ENCODE measurements around the gene TOX2. TPM values are rescaled to one million over a fixed set of nuclear protein-coding genes. Genes with fewer than 3 reads are reported as not detected.

TOX2 gene
- total and polyA plus RNA-seq, 9 donors = 0.44 to 5.7 (median 2.2) TPM

GRCh38 chr20:44029848-44030230 is 115.2 kb downstream of the TOX2 start:
- 69% methylated on average over 4 of the region's 4 CpGs for WGBS (ENCODE audit: insufficient coverage)
- H3K4me1 ChIP-seq (ENCODE audit: control insufficient read depth, insufficient read depth, low read length) = peaks cover 10% of the 10 kb centered on the region
- H3K4me3 ChIP-seq (ENCODE audit: low read length) = no peak overlapping the region
- DNase-seq = no peak
- no peaks in the 10 kb centered on the region for H3K36me3 ChIP-seq (ENCODE audit: control insufficient read depth, insufficient read depth, low read length)
- peaks cover 2% of the 10 kb centered on the region for H3K9me3 ChIP-seq (replicated peaks; ENCODE audit: control insufficient read depth, low read depth, low read length)
- H3K27me3 ChIP-seq (ENCODE audit: control insufficient read depth, insufficient read depth, low read length) = peaks cover 15% of the 10 kb centered on the region
- no peak overlapping the region for H3K27ac ChIP-seq (ENCODE audit: low read length)

GRCh38 chr20:44030394-44030793 is 115.7 kb downstream of the TOX2 start:
- H3K4me3 ChIP-seq (ENCODE audit: low read length) = no peak overlapping the region
- WGBS (ENCODE audit: insufficient coverage) = no CpG with 5 or more reads among the region's 2 CpGs
- peaks cover 2% of the 10 kb centered on the region for H3K9me3 ChIP-seq (replicated peaks; ENCODE audit: control insufficient read depth, low read depth, low read length)
- H3K36me3 ChIP-seq (ENCODE audit: control insufficient read depth, insufficient read depth, low read length) = no peaks in the 10 kb centered on the region
- no peak overlapping the region for H3K27ac ChIP-seq (ENCODE audit: low read length)
- peaks cover 12% of the 10 kb centered on the region for H3K27me3 ChIP-seq (ENCODE audit: control insufficient read depth, insufficient read depth, low read length)
- H3K4me1 ChIP-seq (ENCODE audit: control insufficient read depth, insufficient read depth, low read length) = peaks cover 10% of the 10 kb centered on the region
- no peak for DNase-seq

- WGBS (ENCODE audit: insufficient coverage) = 91% methylated on average over 14 of the region's 14 CpGs
- Histone ChIP-seq H3K4me1 (ENCODE audit: control insufficient read depth, insufficient read depth, low read length) (peaks cover 10% of the 10 kb centered on the region), H3K4me3 (ENCODE audit: low read length) (no peak overlapping the region), H3K27me3 (ENCODE audit: control insufficient read depth, insufficient read depth, low read length) (peaks cover 12% of the 10 kb centered on the region), H3K9me3 (replicated peaks; ENCODE audit: control insufficient read depth, low read depth, low read length) (peaks cover 2% of the 10 kb centered on the region), H3K27ac (ENCODE audit: low read length) (no peak overlapping the region), H3K36me3 (ENCODE audit: control insufficient read depth, insufficient read depth, low read length) (no peaks in the 10 kb centered on the region)
- no peak for DNase-seq
Observed at GRCh38 chr20:44031001-44031574, 116.4 kb downstream of the TOX2 start.

GRCh38 chr20:44031781-44032582 is 117.3 kb downstream of the TOX2 start:
- H3K4me3 ChIP-seq (ENCODE audit: low read length) = no peak overlapping the region
- H3K27me3 ChIP-seq (ENCODE audit: control insufficient read depth, insufficient read depth, low read length) = peaks cover 12% of the 10 kb centered on the region
- no peak overlapping the region for H3K27ac ChIP-seq (ENCODE audit: low read length)
- H3K4me1 ChIP-seq (ENCODE audit: control insufficient read depth, insufficient read depth, low read length) = peaks cover 10% of the 10 kb centered on the region
- peaks cover 2% of the 10 kb centered on the region for H3K9me3 ChIP-seq (replicated peaks; ENCODE audit: control insufficient read depth, low read depth, low read length)
- H3K36me3 ChIP-seq (ENCODE audit: control insufficient read depth, insufficient read depth, low read length) = no peaks in the 10 kb centered on the region
- 53% methylated on average over 5 of the region's 12 CpGs for WGBS (ENCODE audit: insufficient coverage)
- no peak for DNase-seq

GRCh38 chr20:44032583-44033331 is 118.1 kb downstream of the TOX2 start:
- H3K27ac ChIP-seq (ENCODE audit: low read length) = no peak overlapping the region
- no peak overlapping the region for H3K4me3 ChIP-seq (ENCODE audit: low read length)
- WGBS (ENCODE audit: insufficient coverage) = 71% methylated on average over 3 of the region's 12 CpGs
- no peaks in the 10 kb centered on the region for H3K36me3 ChIP-seq (ENCODE audit: control insufficient read depth, insufficient read depth, low read length)
- no peak for DNase-seq
- peaks cover 2% of the 10 kb centered on the region for H3K9me3 ChIP-seq (replicated peaks; ENCODE audit: control insufficient read depth, low read depth, low read length)
- peaks cover 12% of the 10 kb centered on the region for H3K27me3 ChIP-seq (ENCODE audit: control insufficient read depth, insufficient read depth, low read length)
- H3K4me1 ChIP-seq (ENCODE audit: control insufficient read depth, insufficient read depth, low read length) = peaks cover 4% of the 10 kb centered on the region

- peaks cover 15% of the 10 kb centered on the region for H3K27me3 ChIP-seq (ENCODE audit: control insufficient read depth, insufficient read depth, low read length)
- no peak overlapping the region for H3K4me3 ChIP-seq (ENCODE audit: low read length)
- H3K9me3 ChIP-seq (replicated peaks; ENCODE audit: control insufficient read depth, low read depth, low read length) = peaks cover 2% of the 10 kb centered on the region
- no peak overlapping the region for H3K27ac ChIP-seq (ENCODE audit: low read length)
- H3K36me3 ChIP-seq (ENCODE audit: control insufficient read depth, insufficient read depth, low read length) = no peaks in the 10 kb centered on the region
- no peak for DNase-seq
- no peaks in the 10 kb centered on the region for H3K4me1 ChIP-seq (ENCODE audit: control insufficient read depth, insufficient read depth, low read length)
- WGBS (ENCODE audit: insufficient coverage) = 20% methylated on average over 1 of the region's 2 CpGs
Observed at GRCh38 chr20:44033344-44033743, 118.7 kb downstream of the TOX2 start.

GRCh38 chr20:44033873-44034272 is 119.2 kb downstream of the TOX2 start:
- no peaks in the 10 kb centered on the region for H3K4me1 ChIP-seq (ENCODE audit: control insufficient read depth, insufficient read depth, low read length)
- H3K9me3 ChIP-seq (replicated peaks; ENCODE audit: control insufficient read depth, low read depth, low read length) = peaks cover 2% of the 10 kb centered on the region
- H3K27me3 ChIP-seq (ENCODE audit: control insufficient read depth, insufficient read depth, low read length) = peaks cover 16% of the 10 kb centered on the region
- no peak overlapping the region for H3K4me3 ChIP-seq (ENCODE audit: low read length)
- no peak overlapping the region for H3K27ac ChIP-seq (ENCODE audit: low read length)
- WGBS (ENCODE audit: insufficient coverage) = 93% methylated on average over 2 of the region's 4 CpGs
- no peak for DNase-seq
- H3K36me3 ChIP-seq (ENCODE audit: control insufficient read depth, insufficient read depth, low read length) = no peaks in the 10 kb centered on the region

GRCh38 chr20:44034451-44034850 is 119.8 kb downstream of the TOX2 start:
- no peak for DNase-seq
- Histone ChIP-seq H3K4me1 (ENCODE audit: control insufficient read depth, insufficient read depth, low read length) (peaks cover 3% of the 10 kb centered on the region), H3K36me3 (ENCODE audit: control insufficient read depth, insufficient read depth, low read length) (no peaks in the 10 kb centered on the region), H3K27me3 (ENCODE audit: control insufficient read depth, insufficient read depth, low read length) (peaks cover 22% of the 10 kb centered on the region), H3K9me3 (replicated peaks; ENCODE audit: control insufficient read depth, low read depth, low read length) (peaks cover 2% of the 10 kb centered on the region), H3K4me3 (ENCODE audit: low read length) (no peak overlapping the region), H3K27ac (ENCODE audit: low read length) (no peak overlapping the region)
- 71% methylated on average over 1 of the region's 1 CpG for WGBS (ENCODE audit: insufficient coverage)

GRCh38 chr20:44034965-44035635 is 120.4 kb downstream of the TOX2 start:
- H3K27me3 ChIP-seq (ENCODE audit: control insufficient read depth, insufficient read depth, low read length) = peaks cover 24% of the 10 kb centered on the region
- peaks cover 2% of the 10 kb centered on the region for H3K9me3 ChIP-seq (replicated peaks; ENCODE audit: control insufficient read depth, low read depth, low read length)
- H3K4me1 ChIP-seq (ENCODE audit: control insufficient read depth, insufficient read depth, low read length) = peaks cover 3% of the 10 kb centered on the region
- WGBS (ENCODE audit: insufficient coverage) = 73% methylated on average over 10 of the region's 12 CpGs
- H3K27ac ChIP-seq (ENCODE audit: low read length) = no peak overlapping the region
- DNase-seq = no peak
- no peak overlapping the region for H3K4me3 ChIP-seq (ENCODE audit: low read length)
- no peaks in the 10 kb centered on the region for H3K36me3 ChIP-seq (ENCODE audit: control insufficient read depth, insufficient read depth, low read length)

GRCh38 chr20:44035924-44036323 is 121.3 kb downstream of the TOX2 start:
- H3K27me3 ChIP-seq (ENCODE audit: control insufficient read depth, insufficient read depth, low read length) = peaks cover 26% of the 10 kb centered on the region
- WGBS (ENCODE audit: insufficient coverage) = 31% methylated on average over 8 of the region's 8 CpGs
- H3K9me3 ChIP-seq (replicated peaks; ENCODE audit: control insufficient read depth, low read depth, low read length) = peaks cover 2% of the 10 kb centered on the region
- H3K27ac ChIP-seq (ENCODE audit: low read length) = no peak overlapping the region
- DNase-seq = no peak
- peaks cover 3% of the 10 kb centered on the region for H3K4me1 ChIP-seq (ENCODE audit: control insufficient read depth, insufficient read depth, low read length)
- no peaks in the 10 kb centered on the region for H3K36me3 ChIP-seq (ENCODE audit: control insufficient read depth, insufficient read depth, low read length)
- H3K4me3 ChIP-seq (ENCODE audit: low read length) = no peak overlapping the region

Measured in muscle of leg (tissue), 11 donors.